Measurements from ENCODE around the gene AP2A2.

Gene AP2A2

GRCh38 chr11:1049431-1049891, 123.8 kb downstream of the AP2A2 start:
- Histone ChIP-seq H3K4me3 (no peak overlapping the region), H3K27ac (no peak overlapping the region)
- no peak for TF ChIP-seq FOXP2 (optimal IDR thresholded peaks at IDR 0.05; ENCODE audit: control extremely low read depth, extremely low read length, insufficient read depth)
- no peak for TF ChIP-seq EZH2 (IDR thresholded peaks at IDR 0.05)
- TF ChIP-seq POLR2AphosphoS5 (IDR thresholded peaks at IDR 0.05; ENCODE audit: borderline replicate concordance, low read depth, low read length): no peak

GRCh38 chr11:1049911-1050580, 124.4 kb downstream of the AP2A2 start:
- no peak overlapping the region for H3K27ac ChIP-seq
- H3K4me3 ChIP-seq: no peak overlapping the region
- H3K36me3 ChIP-seq (ENCODE audit: insufficient read depth, low read length): no peaks in the 10 kb centered on the region
- TF ChIP-seq POLR2AphosphoS5 (IDR thresholded peaks at IDR 0.05; ENCODE audit: borderline replicate concordance, low read depth, low read length): no peak
- DNase-seq (ENCODE audit: low read depth, low spot score): no peak
- H3K9me3 ChIP-seq (ENCODE audit: low read depth, low read length): no peaks in the 10 kb centered on the region
- H3K9ac ChIP-seq (ENCODE audit: insufficient read length): no peak overlapping the region

More at GRCh38 chr11:1049431-1049891, 123.8 kb downstream of the AP2A2 start:
- no peaks in the 10 kb centered on the region for H3K9me3 ChIP-seq (ENCODE audit: low read depth, low read length)
- H3K36me3 ChIP-seq (ENCODE audit: insufficient read depth, low read length): no peaks in the 10 kb centered on the region
- no peak for DNase-seq (ENCODE audit: low read depth, low spot score)
- no peak overlapping the region for H3K9ac ChIP-seq (ENCODE audit: insufficient read length)

GRCh38 chr11:1050581-1051355, 125.1 kb downstream of the AP2A2 start:
- Histone ChIP-seq H3K9ac (ENCODE audit: insufficient read length) (no peak overlapping the region), H3K27ac (no peak overlapping the region), H3K4me3 (no peak overlapping the region), H3K36me3 (ENCODE audit: insufficient read depth, low read length) (no peaks in the 10 kb centered on the region), H3K9me3 (ENCODE audit: low read depth, low read length) (no peaks in the 10 kb centered on the region)
- TF ChIP-seq EZH2 (IDR thresholded peaks at IDR 0.05) (no peak), POLR2AphosphoS5 (IDR thresholded peaks at IDR 0.05; ENCODE audit: borderline replicate concordance, low read depth, low read length) (no peak), FOXP2 (optimal IDR thresholded peaks at IDR 0.05; ENCODE audit: control extremely low read depth, extremely low read length, insufficient read depth) (peak; percentile 45)
- no peak for DNase-seq (ENCODE audit: low read depth, low spot score)

GRCh38 chr11:1051356-1052132, 125.9 kb downstream of the AP2A2 start:
- no peaks in the 10 kb centered on the region for H3K9me3 ChIP-seq (ENCODE audit: low read depth, low read length)
- H3K4me3 ChIP-seq: no peak overlapping the region
- H3K27ac ChIP-seq: no peak overlapping the region
- H3K36me3 ChIP-seq (ENCODE audit: insufficient read depth, low read length): no peaks in the 10 kb centered on the region
- no peak for DNase-seq (ENCODE audit: low read depth, low spot score)
- TF ChIP-seq POLR2AphosphoS5 (IDR thresholded peaks at IDR 0.05; ENCODE audit: borderline replicate concordance, low read depth, low read length): no peak
- TF ChIP-seq FOXP2 (optimal IDR thresholded peaks at IDR 0.05; ENCODE audit: control extremely low read depth, extremely low read length, insufficient read depth): no peak
- TF ChIP-seq EZH2 (IDR thresholded peaks at IDR 0.05): no peak
- H3K9ac ChIP-seq (ENCODE audit: insufficient read length): no peak overlapping the region

GRCh38 chr11:1052133-1053011, 126.7 kb downstream of the AP2A2 start:
- no peak for DNase-seq (ENCODE audit: low read depth, low spot score)
- H3K9ac ChIP-seq (ENCODE audit: insufficient read length): no peak overlapping the region
- TF ChIP-seq POLR2AphosphoS5 (IDR thresholded peaks at IDR 0.05; ENCODE audit: borderline replicate concordance, low read depth, low read length) (no peak), EZH2 (IDR thresholded peaks at IDR 0.05) (no peak), FOXP2 (optimal IDR thresholded peaks at IDR 0.05; ENCODE audit: control extremely low read depth, extremely low read length, insufficient read depth) (no peak)
- no peak overlapping the region for H3K27ac ChIP-seq
- H3K4me3 ChIP-seq: no peak overlapping the region
- no peaks in the 10 kb centered on the region for H3K36me3 ChIP-seq (ENCODE audit: insufficient read depth, low read length)
- H3K9me3 ChIP-seq (ENCODE audit: low read depth, low read length): no peaks in the 10 kb centered on the region

- TF ChIP-seq FOXP2 (optimal IDR thresholded peaks at IDR 0.05; ENCODE audit: control extremely low read depth, extremely low read length, insufficient read depth) (no peak), EZH2 (IDR thresholded peaks at IDR 0.05) (no peak), POLR2AphosphoS5 (IDR thresholded peaks at IDR 0.05; ENCODE audit: borderline replicate concordance, low read depth, low read length) (no peak)
- no peak overlapping the region for H3K9ac ChIP-seq (ENCODE audit: insufficient read length)
- no peak overlapping the region for H3K27ac ChIP-seq
- DNase-seq (ENCODE audit: low read depth, low spot score): no peak
- no peaks in the 10 kb centered on the region for H3K36me3 ChIP-seq (ENCODE audit: insufficient read depth, low read length)
- no peaks in the 10 kb centered on the region for H3K9me3 ChIP-seq (ENCODE audit: low read depth, low read length)
- H3K4me3 ChIP-seq: no peak overlapping the region
Measured at GRCh38 chr11:1053121-1053901, 127.6 kb downstream of the AP2A2 start.

Data from SK-N-MC (cell line).